ENCODE results near the gene KIDINS220.

The KIDINS220 gene

DNA sequence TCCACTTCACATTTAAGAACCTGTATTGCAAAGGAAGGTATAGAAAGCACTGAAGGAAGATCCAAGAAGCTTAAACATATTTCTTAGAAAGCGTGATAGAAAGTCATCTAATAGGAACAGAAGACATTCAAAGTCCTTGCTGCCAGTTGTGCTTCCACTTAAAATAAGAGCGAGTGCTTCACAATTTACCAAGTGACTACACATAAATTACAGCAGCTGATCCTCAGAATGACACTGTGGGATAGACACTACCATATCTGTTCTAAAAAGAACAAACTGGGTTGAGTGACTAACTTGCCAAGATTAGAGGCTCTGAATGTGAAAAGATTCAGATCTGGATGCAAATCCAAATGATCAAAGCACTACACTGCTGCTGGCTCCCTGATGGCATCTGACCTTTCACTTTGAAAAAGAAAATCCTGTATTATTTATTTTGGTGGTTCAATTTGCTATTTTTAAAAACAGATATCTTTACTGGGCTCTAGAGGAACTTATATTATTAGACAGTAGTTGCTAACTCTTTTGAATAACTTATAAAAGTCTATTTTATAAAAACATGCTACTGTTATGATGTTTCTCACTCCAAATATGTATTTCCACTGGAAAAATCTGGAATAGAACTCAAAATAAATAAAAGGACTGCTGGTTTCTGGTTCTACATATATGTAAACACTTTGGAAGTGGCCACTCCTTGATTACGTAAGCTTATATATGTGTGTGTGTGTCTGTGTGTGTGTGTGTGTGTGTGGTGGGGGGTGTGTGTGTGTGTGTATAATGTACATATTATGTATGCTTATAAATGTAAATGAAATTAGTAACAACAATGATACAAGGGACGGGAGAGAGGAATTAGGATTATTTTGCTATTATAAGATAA, 57.4 kb downstream of the KIDINS220 start:
- no peaks in the 10 kb centered on the region for H3K27me3 ChIP-seq (ENCODE audit: insufficient read depth, low read depth, severe bottlenecking)
- no peak for DNase-seq
- TF ChIP-seq, protein P1, sequence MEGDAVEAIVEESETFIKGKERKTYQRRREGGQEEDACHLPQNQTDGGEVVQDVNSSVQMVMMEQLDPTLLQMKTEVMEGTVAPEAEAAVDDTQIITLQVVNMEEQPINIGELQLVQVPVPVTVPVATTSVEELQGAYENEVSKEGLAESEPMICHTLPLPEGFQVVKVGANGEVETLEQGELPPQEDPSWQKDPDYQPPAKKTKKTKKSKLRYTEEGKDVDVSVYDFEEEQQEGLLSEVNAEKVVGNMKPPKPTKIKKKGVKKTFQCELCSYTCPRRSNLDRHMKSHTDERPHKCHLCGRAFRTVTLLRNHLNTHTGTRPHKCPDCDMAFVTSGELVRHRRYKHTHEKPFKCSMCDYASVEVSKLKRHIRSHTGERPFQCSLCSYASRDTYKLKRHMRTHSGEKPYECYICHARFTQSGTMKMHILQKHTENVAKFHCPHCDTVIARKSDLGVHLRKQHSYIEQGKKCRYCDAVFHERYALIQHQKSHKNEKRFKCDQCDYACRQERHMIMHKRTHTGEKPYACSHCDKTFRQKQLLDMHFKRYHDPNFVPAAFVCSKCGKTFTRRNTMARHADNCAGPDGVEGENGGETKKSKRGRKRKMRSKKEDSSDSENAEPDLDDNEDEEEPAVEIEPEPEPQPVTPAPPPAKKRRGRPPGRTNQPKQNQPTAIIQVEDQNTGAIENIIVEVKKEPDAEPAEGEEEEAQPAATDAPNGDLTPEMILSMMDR (IDR thresholded peaks at IDR 0.05; ENCODE audit: low read depth, low read length) = no peak
- H3K27ac ChIP-seq = no peak overlapping the region
- no peaks in the 10 kb centered on the region for H3K9me3 ChIP-seq (ENCODE audit: severe bottlenecking)
- H3K36me3 ChIP-seq = peaks cover 60% of the 10 kb centered on the region
- H3K4me3 ChIP-seq (ENCODE audit: low read depth, low read length) = no peak overlapping the region

DNA sequence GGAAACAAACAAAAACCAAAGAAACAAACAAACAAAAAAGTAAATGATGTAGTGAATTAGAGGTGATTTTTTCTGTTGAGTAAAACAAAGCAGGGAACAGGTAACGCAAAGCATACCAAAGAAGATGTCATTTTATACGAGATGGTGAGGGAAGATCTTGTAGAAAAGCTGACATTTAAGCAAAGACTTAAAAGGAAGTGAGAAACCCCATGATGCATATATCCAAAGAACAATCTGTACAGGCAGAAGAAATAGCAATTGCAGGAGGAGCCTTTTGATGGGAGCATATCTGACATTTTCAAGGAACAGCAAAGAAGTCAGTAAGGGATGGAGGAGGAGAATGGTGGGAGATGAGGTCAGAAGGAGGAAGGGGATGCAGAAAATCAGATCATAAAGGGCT, 63.0 kb downstream of the KIDINS220 start:
- H3K36me3 ChIP-seq = peaks cover 48% of the 10 kb centered on the region
- no peak overlapping the region for H3K27ac ChIP-seq

DNA sequence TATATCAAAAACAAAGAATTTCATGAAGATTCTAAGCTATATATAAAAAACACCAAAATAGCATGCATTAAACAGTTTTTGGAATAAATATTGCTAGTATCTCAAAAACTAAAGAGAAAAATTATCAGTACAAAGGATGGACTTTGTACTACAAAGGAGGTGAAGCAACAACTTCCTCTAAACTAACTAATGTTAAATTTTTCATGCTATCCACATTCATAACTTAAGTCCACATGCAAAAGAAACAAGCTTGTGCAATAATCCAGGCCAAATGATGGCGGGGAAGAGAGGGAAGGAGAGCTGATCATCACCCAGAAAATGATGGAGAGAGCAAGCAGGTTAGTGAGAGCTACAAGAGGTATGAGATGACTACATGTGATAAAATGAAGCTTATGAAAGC, 70.1 kb downstream of the KIDINS220 start:
- H3K9me3 ChIP-seq (ENCODE audit: severe bottlenecking) = no peaks in the 10 kb centered on the region
- TF ChIP-seq, protein P1 (IDR thresholded peaks at IDR 0.05; ENCODE audit: low read depth, low read length) = no peak
- H3K27ac ChIP-seq = no peak overlapping the region
- H3K36me3 ChIP-seq = peaks cover 19% of the 10 kb centered on the region
- no peak for DNase-seq
- no peaks in the 10 kb centered on the region for H3K27me3 ChIP-seq (ENCODE audit: insufficient read depth, low read depth, severe bottlenecking)
- no peak overlapping the region for H3K4me3 ChIP-seq (ENCODE audit: low read depth, low read length)

More for the DNA sequence above, 63.0 kb downstream of the KIDINS220 start:
- no peak overlapping the region for H3K4me3 ChIP-seq (ENCODE audit: low read depth, low read length)
- H3K27me3 ChIP-seq (ENCODE audit: insufficient read depth, low read depth, severe bottlenecking) = no peaks in the 10 kb centered on the region
- TF ChIP-seq, protein P1 (IDR thresholded peaks at IDR 0.05; ENCODE audit: low read depth, low read length) = no peak
- no peaks in the 10 kb centered on the region for H3K9me3 ChIP-seq (ENCODE audit: severe bottlenecking)
- no peak for DNase-seq

DNA sequence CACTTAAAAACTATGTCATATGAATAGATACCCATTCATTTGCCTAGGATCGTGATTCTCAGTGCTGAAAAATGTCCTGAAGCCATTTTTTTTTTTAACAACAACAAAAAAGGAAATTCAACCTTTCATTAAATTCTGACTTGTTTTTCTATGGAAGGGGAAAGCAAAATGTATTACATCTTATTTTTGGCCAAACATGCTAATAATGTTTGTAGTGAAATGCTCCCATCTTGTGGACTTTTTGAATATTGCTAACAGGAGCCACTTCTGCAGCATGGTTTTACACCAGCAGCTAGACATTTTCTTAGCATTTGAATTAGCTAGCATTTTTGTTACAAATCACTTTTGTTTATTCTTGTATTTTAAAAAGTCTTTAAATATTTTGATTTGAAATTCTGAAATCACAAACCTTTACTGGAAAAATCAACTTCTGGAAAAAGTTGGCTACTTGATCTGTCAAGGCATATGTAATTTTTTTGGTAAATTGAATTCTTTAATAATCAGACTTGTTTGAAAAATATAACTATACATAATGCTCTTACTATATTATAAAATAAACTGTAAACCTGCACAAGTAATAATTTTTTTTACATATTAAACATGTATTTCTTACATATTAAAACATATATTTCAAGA, 75.8 kb downstream of the KIDINS220 start:
- TF ChIP-seq, protein P1 (IDR thresholded peaks at IDR 0.05; ENCODE audit: low read depth, low read length) = peak; percentile 37; the same call in 1 of the 2 replicates
- Histone ChIP-seq H3K9me3 (ENCODE audit: severe bottlenecking) (no peaks in the 10 kb centered on the region), H3K27ac (no peak overlapping the region), H3K36me3 (peaks cover 7% of the 10 kb centered on the region), H3K4me3 (ENCODE audit: low read depth, low read length) (no peak overlapping the region), H3K27me3 (ENCODE audit: insufficient read depth, low read depth, severe bottlenecking) (no peaks in the 10 kb centered on the region)
- no peak for DNase-seq

DNA sequence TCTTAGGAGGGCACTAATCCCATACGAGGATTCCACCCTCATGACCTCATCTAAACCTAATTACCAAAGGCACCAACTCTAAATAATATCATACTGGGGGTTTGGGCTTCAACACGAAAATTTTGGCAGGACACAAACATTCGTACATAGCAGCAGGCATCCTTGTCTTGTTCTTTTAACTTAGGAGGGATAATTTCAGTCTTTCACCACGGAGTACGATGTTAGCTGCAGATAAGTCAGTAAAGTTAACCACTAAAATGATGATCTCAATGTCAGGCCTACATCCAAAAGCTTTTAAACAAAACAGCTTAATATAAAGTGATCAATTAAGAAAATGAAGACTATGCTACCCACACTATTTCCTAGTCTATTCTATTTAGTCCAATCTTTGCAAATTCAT, 80.7 kb downstream of the KIDINS220 start:
- H3K4me3 ChIP-seq (ENCODE audit: low read depth, low read length) = no peak overlapping the region
- peaks cover 6% of the 10 kb centered on the region for H3K9me3 ChIP-seq (ENCODE audit: severe bottlenecking)
- TF ChIP-seq, protein P1 (IDR thresholded peaks at IDR 0.05; ENCODE audit: low read depth, low read length) = no peak
- H3K27ac ChIP-seq = no peak overlapping the region
- no peak for DNase-seq
- H3K36me3 ChIP-seq = peaks cover 12% of the 10 kb centered on the region
- no peaks in the 10 kb centered on the region for H3K27me3 ChIP-seq (ENCODE audit: insufficient read depth, low read depth, severe bottlenecking)
